ENCODE results near the gene HDAC9.

HDAC9 gene

DNA sequence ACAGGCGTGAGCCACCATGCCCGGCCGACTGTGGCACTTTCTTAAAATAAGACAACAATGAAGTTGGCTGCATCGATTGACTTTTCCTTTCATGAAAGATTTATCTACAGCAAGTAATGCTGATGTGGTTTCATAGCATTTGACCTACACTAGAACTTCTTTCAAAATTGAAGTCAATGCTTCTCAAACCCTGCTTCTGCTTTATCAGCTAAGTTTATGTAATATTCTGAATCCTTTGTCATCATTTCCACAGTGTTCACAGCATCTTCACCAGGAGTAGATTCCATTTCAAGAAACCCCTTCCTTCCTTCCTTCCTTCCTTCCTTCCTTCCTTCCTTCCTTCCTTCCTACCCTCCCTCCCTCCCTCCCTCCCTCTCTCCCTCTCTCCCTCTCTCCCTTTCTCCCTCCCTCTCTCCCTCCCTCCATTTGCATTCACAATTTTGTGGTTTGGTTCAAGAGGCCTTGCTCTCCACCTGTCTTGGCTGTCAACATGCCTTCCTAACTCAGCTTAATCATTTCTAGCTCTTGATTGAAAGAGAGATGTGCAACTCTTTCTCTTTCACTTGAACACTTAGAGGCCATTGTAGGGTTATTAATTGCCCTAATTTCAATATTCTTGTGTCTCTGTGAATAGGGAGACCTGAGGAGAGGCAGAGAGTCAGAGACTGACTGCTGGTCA lies 52.1 kb downstream of the HDAC9 start:
- H3K4me3 ChIP-seq (ENCODE audit: low read length): no peak overlapping the region
- no peak for DNase-seq (ENCODE audit: low read depth, low spot score)

DNA sequence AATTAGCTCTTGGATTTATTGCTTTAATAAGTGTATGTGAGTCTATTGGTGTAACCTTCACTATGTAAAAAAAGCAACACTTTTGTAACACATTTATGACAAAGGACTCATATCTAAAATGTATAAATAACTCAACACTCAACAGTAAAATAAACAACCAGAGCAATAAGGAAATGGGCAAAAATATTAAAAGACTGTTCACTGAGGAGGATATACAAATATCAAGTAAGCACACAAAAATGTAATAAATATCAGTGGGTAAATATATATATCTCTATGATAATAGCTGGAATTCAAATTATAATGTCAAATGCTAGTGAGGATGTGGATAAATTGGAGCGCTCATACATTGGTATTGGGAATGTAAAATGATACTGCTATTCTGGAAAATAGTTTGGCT lies 53.0 kb downstream of the HDAC9 start:
- no peak overlapping the region for H3K4me3 ChIP-seq (ENCODE audit: low read length)
- DNase-seq (ENCODE audit: low read depth, low spot score): no peak

DNA sequence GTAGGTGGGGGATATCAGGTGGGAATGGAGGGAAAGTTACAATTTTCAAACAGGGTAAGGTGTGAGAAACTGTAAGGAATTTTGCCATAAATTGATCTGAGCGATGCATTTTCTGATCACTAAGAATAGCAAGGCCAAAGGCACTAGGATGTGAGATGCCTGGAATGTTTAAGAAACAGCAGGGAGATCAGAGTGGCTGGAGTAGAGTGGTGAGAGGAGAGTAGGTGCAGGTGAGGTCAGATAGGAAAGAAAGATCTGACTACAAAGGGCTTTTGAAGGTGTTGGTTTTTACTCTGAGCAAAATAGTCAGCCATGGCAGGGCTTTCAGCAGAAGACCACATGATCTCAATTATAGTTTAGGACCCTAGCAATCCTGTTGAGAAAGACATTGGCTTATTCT lies 55.0 kb downstream of the HDAC9 start:
- H3K4me3 ChIP-seq (ENCODE audit: low read length): no peak overlapping the region
- DNase-seq (ENCODE audit: low read depth, low spot score): no peak

DNA sequence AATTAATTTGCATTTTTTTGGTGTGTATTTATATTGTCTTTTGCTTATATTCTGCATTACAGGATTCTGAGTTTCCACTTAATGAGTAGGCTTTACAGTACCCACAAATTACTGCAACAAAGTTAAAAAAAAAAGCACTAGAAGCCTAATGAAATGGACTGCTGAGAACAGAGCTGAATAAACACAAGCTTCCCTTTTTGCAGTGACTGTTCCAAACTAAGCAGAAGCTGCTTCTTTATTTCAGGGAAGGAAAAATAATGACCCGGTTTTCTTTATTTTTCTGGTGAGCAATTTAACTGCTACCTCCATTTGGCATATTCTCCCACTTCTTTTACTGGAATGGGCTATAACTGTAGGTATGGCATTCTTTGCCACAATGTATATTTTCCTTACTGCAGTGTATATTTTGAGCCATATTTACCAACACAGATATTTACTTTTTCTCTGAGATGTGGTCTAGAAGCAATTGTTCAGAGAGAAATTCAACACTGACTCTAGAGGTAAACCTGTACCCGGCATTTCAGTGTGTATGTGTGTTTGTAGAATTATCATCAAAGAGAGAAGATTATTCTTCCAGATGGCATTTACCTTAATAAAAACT lies 56.9 kb downstream of the HDAC9 start:
- no peak for DNase-seq (ENCODE audit: low read depth, low spot score)
- no peak overlapping the region for H3K4me3 ChIP-seq (ENCODE audit: low read length)

DNA sequence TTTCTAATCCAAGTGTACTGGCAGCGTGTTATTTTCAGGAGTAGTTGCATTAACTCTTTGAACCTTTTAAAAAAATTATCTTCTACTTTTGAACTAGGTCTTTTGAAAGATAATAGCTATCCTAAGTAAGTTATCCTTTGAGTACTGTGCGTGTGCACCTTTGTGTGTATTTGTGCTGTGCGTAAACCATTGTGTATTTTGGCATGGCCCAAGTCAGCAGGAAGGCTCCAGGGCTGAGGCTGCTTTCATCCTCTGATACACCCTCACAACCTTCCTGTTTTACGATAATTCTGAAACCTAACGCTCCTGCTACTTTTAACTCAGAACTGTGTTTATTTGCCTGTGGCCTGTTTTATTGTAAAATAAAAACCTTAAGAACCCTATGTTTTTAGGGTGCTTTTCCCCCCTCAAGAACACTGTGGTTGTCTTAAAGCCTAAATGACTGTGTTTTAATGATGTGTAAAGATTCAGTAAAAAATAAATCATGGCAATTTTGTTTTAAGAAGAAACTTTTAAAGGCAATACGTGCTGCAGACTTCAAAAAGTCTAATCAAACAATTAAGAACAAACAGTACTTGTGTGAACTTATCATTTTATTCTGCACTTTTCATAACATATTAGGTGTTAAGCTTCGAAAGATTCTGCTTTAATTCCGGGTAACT lies 57.5 kb downstream of the HDAC9 start:
- DNase-seq (ENCODE audit: low read depth, low spot score): no peak
- H3K4me3 ChIP-seq (ENCODE audit: low read length): no peak overlapping the region

DNA sequence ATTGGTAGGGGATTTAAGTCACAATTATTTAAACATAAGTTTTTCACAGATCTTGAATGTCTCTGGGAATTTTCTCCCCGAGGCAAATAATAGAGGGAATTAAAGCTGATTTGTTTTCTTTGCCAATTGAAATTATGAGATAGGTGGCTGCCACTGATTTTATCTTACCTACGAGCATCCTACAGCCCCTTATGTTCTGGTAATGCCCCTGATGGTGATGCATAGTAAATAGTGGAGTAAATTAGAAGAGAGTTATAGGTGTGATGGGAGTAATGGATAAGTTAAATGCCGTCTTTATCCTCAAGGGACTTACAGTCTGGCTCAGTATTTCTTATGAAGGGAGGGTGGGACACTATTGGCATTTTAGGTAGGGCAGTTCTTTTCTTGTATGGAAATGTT lies 58.1 kb downstream of the HDAC9 start:
- no peak for DNase-seq (ENCODE audit: low read depth, low spot score)
- no peak overlapping the region for H3K4me3 ChIP-seq (ENCODE audit: low read length)

DNA sequence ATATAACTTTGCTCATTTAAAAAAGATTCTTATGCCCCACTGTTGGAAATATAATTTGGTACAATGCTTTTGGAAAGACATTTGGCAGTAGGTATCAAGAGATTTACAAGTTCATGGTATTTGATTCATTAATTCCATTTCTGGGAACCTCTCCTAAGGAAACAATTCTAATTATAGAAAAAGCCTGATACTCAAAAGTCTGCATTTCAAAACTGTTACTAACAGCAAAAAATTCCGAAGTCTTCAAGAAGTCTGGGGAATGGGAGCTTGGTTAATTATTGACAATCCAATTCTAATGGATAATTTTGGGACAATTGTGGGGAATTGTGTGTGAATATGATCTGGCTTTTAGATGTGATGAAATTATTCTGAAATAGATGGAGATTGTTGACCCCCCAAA lies 59.6 kb downstream of the HDAC9 start:
- no peak for DNase-seq (ENCODE audit: low read depth, low spot score)

DNA sequence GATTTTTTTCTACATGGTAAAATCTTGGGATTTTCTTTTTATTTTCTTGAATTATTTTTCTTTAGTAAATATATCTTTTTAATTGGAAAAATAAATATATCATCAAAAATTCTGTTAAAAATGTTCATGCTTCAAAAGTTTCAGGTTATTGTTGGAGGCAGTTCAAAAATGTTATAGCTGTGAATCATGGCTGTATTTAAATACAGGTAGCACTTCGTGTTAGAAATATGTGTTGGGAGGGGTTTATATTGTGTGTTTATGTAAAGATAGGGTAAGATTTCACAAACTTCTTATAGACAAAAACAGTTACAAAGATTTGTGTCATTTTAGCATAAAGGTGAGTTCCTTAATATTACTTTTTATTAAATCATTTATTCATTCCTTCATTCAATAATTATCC lies 60.4 kb downstream of the HDAC9 start:
- DNase-seq (ENCODE audit: low read depth, low spot score): no peak
- no peak overlapping the region for H3K4me3 ChIP-seq (ENCODE audit: low read length)

More for the DNA sequence above, 59.6 kb downstream of the HDAC9 start:
- H3K4me3 ChIP-seq (ENCODE audit: low read length): no peak overlapping the region

DNA sequence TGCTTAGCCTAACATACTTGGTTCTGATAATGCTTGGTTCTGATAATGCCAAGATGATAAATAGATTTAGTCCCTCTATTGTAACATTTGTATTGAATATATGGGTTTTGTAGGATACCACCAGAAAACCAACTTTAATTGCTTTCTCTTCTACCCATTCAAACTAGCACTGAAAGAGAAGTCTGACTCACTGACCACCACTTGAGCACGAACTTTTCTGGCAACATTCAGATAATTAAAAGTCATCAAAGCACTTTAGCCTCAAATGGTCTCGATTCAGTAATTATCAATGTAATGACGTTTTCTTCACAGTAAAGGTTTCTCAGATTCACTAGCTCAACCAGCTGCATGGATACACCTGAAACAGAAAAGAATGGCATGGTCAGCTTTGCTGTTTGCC lies 63.0 kb downstream of the HDAC9 start:
- no peak for DNase-seq (ENCODE audit: low read depth, low spot score)
- no peak overlapping the region for H3K4me3 ChIP-seq (ENCODE audit: low read length)

DNA sequence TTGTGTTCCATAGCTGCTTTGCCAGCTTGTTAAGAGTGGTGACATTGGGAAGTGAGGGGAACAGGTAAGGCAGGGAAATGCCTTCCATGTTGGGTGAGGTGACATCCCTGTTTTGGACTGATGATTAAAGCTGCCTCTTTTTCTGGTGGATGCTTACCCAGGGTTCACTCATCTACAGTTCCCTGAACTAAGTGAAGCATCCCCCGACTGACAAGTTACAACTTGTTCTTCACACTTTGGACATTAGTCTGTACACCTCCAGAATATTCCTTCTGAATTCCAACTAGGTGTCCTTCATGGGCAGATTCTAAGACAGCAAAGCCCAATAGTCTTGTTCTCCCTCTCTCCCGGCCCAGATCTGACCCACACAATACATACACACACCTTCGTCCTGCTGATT lies 63.4 kb downstream of the HDAC9 start:
- no peak overlapping the region for H3K4me3 ChIP-seq (ENCODE audit: low read length)
- DNase-seq (ENCODE audit: low read depth, low spot score): no peak

DNA sequence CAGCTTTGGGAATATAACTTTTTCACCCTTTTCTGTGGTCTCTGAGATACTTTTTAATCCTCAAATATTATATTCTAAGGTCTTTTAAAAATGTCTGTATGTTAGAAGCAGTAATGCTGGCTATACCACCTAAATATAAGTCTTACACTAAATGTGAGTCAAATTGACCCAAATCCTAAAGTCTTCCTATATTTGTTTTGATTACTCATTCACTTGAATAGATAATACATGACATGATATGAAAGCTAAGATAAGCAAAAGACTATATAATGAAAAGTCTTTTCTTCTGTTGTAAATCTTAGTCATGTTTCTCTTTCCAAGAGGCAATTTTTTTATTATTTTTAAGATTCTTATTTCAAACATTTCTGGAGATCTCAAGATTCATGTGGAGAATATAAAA lies 64.2 kb downstream of the HDAC9 start:
- no peak overlapping the region for H3K4me3 ChIP-seq (ENCODE audit: low read length)
- no peak for DNase-seq (ENCODE audit: low read depth, low spot score)

DNA sequence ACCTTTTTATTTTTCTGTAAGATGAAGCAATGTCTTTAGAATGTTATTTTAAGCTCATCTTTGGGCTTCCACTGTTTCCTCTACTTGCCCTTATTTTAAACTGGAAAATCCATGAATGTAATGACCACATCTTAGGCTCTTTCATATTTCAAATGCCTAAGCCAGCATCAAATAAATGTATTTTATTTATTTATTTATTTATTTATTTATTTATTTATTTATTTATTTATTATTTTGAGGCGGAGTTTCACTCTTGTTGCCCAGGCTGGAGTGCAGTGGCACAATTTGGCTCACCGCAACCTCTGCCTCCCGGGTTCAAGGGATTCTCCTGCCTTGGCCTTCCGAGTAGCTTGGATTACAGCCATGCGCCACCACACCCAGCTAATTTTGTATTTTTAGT lies 69.2 kb downstream of the HDAC9 start:
- no peak overlapping the region for H3K4me3 ChIP-seq (ENCODE audit: low read length)
- DNase-seq (ENCODE audit: low read depth, low spot score): no peak

DNA sequence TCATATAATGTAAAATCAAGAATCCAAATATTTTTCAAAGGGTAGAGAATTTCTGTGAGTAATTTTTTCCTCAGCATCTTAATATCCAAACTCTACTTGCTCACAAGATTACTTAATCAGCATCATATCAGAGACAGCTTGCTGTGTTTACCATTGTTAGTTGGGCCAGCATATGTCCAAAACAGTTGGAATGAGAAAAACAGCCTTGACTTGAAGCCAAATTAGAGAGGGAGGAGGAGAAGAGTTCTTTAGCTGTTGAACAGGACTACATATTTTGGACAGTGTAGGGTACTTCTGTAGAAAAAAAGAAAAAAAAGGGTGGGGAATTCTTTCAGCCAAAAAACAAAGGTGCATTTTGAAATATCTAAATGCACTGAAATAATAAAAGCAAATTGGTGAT lies 69.8 kb downstream of the HDAC9 start:
- H3K4me3 ChIP-seq (ENCODE audit: low read length): no peak overlapping the region
- no peak for DNase-seq (ENCODE audit: low read depth, low spot score)

DNA sequence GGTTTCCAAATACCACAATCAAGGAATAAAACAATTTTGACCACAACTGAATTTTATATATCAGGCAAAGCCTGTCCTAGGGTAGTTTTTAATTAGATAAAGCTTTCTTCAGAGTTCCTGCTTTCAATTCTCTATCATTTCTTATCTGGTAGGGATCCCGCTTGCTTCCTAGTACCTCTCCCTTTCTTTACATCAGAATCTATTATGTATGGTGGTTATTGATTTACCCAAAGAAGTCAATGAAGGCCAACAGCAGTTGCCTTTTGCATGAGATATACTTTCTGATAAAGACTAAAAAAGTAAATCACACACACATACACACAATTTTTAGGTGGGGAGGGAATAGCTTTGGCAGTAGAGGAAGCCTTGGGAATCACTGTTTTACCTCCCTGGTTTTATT lies 70.7 kb downstream of the HDAC9 start:
- no peak overlapping the region for H3K4me3 ChIP-seq (ENCODE audit: low read length)
- no peak for DNase-seq (ENCODE audit: low read depth, low spot score)

DNA sequence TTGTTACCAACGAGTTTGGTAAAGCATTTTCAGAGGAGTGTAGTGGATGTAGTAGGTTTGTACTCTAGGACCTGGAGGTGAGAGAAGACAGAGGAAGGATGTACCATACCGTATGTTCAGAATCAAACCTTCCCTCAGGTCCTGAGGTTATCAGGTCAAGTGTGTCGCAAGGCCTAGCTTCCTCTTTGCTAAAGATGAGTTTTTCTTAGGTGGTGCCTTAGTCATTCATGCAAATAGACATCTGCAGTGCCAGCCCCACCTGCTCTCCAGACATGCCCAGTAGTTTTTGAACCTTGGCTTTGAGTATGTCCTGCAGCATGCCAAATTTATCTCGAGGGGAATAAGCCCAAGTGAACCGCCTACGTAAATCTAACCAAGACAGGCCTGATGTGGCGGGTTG lies 71.3 kb downstream of the HDAC9 start:
- DNase-seq (ENCODE audit: low read depth, low spot score): no peak
- H3K4me3 ChIP-seq (ENCODE audit: low read length): no peak overlapping the region

DNA sequence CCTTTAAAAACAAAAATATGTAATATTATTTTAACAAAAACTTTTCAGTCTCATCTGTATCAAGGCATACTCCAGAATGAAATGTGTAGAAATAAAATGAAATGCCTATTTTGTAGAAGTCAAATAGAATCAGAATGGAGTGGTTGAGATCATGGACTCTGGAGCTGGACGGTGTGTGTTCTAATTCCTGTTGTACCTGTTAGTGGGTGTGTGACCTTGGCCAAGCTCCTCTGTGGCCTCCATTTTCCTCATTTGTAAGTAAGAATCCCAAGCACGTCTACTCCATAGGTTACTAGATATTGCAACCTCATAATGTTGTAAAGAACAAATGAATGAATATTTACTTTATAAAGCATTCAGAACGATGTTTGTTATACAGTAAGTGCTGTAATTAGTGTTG lies 74.9 kb downstream of the HDAC9 start:
- no peak for DNase-seq (ENCODE audit: low read depth, low spot score)
- no peak overlapping the region for H3K4me3 ChIP-seq (ENCODE audit: low read length)

DNA sequence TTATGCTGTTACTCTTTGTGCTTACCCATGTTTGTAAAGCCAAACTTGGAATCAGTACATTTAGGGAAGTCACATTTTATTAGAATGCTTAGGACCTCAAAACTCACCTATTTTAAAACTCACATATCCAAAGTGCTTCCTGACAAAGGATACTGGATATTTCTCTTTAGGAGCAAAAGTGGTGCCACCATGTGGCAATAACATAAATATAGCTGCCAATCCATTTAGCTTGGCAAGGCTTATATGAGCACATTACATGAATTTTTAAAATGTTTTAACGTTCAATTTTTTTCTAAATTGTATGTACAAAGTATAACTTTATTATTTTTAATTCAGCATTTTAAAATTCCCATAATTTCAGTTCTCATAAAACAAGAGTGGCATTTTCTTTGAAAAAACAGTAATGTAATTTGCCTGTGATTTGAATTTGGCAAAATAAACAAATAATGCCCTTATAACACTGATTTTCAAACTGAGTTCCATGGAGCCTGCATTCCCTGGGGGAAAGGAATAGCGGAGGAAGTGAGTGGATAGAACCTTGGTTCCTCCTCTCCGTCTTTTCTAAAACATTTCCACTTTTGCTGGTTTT lies 75.4 kb downstream of the HDAC9 start:
- H3K4me3 ChIP-seq (ENCODE audit: low read length): no peak overlapping the region
- no peak for DNase-seq (ENCODE audit: low read depth, low spot score)

DNA sequence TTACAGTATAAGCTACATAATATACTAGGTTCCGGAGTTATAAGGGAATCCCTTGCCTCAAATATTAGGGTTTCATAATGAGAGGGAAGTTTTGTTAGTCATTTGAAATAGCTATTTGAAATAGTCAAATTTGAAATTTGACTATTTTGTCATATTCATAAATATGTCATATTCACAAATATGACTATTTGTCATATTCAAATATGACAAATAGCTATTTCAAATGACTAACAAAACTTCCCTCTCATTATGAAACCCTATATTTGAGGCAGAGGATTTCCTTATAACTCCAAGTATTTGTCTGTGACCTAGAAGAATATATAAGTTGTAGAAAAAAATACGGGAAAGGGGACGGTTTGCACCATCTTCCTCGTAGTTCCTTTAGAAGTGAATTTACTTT lies 76.6 kb downstream of the HDAC9 start:
- no peak for DNase-seq (ENCODE audit: low read depth, low spot score)
- H3K4me3 ChIP-seq (ENCODE audit: low read length): no peak overlapping the region

DNA sequence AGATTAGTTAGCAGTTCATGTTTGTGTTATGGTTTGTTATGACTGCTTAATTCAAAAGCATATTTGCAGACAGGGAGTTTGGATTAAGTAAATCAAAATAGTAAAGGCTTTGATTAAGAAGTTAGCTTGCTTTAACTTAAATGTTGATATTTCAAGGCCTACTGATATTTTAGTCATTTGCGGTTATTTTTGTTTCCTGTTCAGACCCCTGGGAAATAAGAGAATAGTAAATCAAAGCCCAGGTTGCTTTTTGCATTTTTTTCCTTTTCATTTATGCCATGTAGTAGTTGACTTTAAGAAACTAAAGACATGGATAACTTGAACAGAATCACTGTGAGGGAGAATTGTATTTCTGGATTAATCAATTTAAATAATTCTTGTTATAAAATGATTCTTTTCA lies 77.3 kb downstream of the HDAC9 start:
- DNase-seq (ENCODE audit: low read depth, low spot score): no peak
- H3K4me3 ChIP-seq (ENCODE audit: low read length): no peak overlapping the region

DNA sequence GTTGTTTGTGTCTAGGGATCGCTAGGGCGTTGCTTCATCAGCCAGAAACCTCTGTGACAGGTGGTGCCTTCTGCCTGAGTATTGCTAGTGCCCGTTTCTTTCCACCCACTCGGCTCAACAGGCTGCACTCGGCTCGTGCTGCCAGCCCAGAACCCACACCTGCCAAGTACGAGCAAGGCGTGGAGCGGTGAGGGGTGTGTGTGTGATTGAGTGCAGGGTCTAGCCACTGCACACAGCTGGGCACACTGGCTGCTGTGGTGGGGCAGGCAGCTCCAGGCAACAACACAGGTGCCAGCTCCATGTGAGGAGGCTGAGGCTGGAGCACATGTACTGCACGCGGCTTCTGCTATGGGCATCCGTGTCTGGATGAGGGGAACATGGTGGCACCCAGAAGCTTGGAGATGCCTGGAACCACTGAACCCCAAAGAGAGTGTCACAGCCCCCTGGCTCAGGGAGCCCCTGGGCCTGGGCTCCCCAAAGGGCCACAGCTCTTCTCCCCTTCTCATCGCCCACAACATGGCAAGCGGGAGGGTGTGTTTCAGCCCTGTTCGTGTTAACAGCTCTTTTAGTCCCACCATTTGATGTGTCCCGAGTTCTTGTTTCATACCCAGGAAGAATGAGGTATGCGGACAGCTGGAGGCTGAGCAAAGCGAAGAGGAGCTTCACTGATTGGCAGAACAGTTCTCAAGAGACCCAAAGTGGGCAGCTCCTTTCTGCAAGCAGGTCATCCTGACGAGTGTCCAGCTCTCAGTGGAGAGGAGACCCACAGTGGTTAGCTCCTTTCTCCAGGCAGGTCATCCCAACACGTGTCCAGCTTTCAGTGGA lies 78.1 kb downstream of the HDAC9 start:
- no peak overlapping the region for H3K4me3 ChIP-seq (ENCODE audit: low read length)
- DNase-seq (ENCODE audit: low read depth, low spot score): no peak
